IPS DF 6.9 (cell line): ENCODE results near the gene FBXL19.

Experiments used
- DNase-seq: peaks from one replicate; pipeline ENCODE4 v3.0.0-alpha.2; 2013; ENCODE audit warnings: low read depth, low spot score
- H3K27ac ChIP-seq: one replicate; pipeline ENCODE4 v1.5.1; 2013; ENCODE audit warnings: low read length, control low read depth
- H3K27me3 ChIP-seq: 2 replicates; pipeline ENCODE4 v1.6.1; 2013; ENCODE audit warnings: mild to moderate bottlenecking, low read length; ENCODE audit not compliant: control insufficient read depth, insufficient read depth
- H3K36me3 ChIP-seq: 2 replicates; pipeline ENCODE4 v1.6.1; 2013; ENCODE audit warnings: low read length; ENCODE audit not compliant: control insufficient read depth, insufficient read depth
- H3K4me1 ChIP-seq: 2 replicates; pipeline ENCODE4 v1.6.1; 2013; ENCODE audit warnings: low read length; ENCODE audit not compliant: control insufficient read depth, insufficient read depth
- H3K4me3 ChIP-seq: 2 replicates; pipeline ENCODE4 v1.5.1; 2013; ENCODE audit warnings: mild to moderate bottlenecking, low read length
- H3K9me3 ChIP-seq: 2 replicates; pipeline ENCODE4 v1.6.1; 2013; ENCODE audit warnings: low read length, inconsistent platforms; ENCODE audit not compliant: control insufficient read depth, insufficient read depth
- WGBS: extraction: QIAGEN DNeasy Blood & Tissue Kit; methylation state at CpG from one replicate; pipeline ENCODE4 v1.1.7; 2013; ENCODE audit warnings: mixed read lengths, missing lambda C conversion rate; ENCODE audit not compliant: insufficient read length, insufficient coverage; 5-methylcytosine and 5-hydroxymethylcytosine counted together

FBXL19 gene

GRCh38 chr16:30982548-30983288 is 59.3 kb downstream of the FBXL19 start:
- WGBS, result no CpG with 5 or more reads among the region's 17 CpGs
- H3K4me1 ChIP-seq, result peaks cover 2% of the 10 kb centered on the region; the same call in 1 of the 2 replicates
- H3K36me3 ChIP-seq, result peaks cover 33% of the 10 kb centered on the region
- no peak overlapping the region for H3K27ac ChIP-seq
- no peak overlapping the region for H3K4me3 ChIP-seq
- H3K9me3 ChIP-seq, result no peaks in the 10 kb centered on the region
- no peaks in the 10 kb centered on the region for H3K27me3 ChIP-seq
- DNase-seq, result no peak

- Histone ChIP-seq H3K9me3 (no peaks in the 10 kb centered on the region), H3K36me3 (peaks cover 31% of the 10 kb centered on the region), H3K4me1 (peaks cover 2% of the 10 kb centered on the region; the same call in 1 of the 2 replicates), H3K27me3 (no peaks in the 10 kb centered on the region), H3K27ac (no peak overlapping the region), H3K4me3 (no peak overlapping the region)
- no CpG with 5 or more reads among the region's 25 CpGs for WGBS
- DNase-seq, result no peak
Observed at GRCh38 chr16:30983289-30983889, 60.0 kb downstream of the FBXL19 start.

- Histone ChIP-seq H3K4me3 (no peak overlapping the region), H3K27me3 (no peaks in the 10 kb centered on the region), H3K27ac (no peak overlapping the region), H3K9me3 (no peaks in the 10 kb centered on the region), H3K4me1 (peaks cover 2% of the 10 kb centered on the region; the same call in 1 of the 2 replicates), H3K36me3 (peaks cover 24% of the 10 kb centered on the region)
- WGBS, result no CpG with 5 or more reads among the region's 14 CpGs
- DNase-seq, result no peak
Observed at GRCh38 chr16:30983898-30984610, 60.7 kb downstream of the FBXL19 start.

DNA sequence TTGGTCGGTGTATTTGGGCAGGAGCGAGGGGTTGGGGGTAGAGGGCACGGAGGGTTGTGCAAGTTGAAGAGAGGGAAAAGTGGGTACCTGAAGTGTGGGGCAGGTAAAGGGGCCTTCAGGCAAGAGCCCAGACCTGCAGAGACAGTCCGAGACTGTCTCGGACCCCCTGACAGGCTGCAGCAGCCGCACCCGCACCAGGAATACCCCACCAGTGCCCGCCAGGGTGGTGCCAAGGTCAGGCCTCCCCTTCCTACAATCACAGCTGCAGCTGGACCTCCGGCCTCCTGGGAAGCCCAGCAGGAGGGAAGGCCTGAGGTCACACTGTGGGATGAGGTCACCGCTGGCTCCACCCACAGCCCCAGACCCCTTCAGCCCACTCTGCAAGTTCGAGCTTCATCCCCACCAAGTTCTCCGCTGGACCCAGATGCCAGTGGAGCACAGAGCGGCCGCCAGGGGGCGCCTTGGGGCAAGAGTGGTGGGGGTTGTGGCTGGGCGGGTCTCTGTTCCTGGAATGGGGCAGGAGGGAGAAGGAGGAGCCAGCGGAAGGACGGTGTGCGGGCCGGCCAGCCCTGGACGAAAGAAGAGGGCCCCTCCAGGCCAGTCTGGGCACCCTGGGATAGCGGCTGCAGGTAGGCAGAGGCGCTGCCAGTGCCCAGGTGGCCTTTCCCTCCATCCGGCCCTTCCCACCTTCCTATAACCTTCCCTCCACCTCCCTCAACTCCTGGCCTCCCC is 61.5 kb downstream of the FBXL19 start, which contains the start of gene HSD3B7:
Gene HSD3B7 (plus strand): TSS at position 539 of the 732 bp plus-strand sequence. CDS start 452 bp downstream, outside the sequence.
- Histone ChIP-seq H3K4me1 (peaks cover 2% of the 10 kb centered on the region; the same call in 1 of the 2 replicates), H3K36me3 (peaks cover 17% of the 10 kb centered on the region), H3K4me3 (no peak within 1 kb of the TSS; the same call in 1 of the 2 replicates), H3K9me3 (no peaks in the 10 kb centered on the region), H3K27ac (no peak within 1 kb of the TSS), H3K27me3 (no peaks in the 10 kb centered on the region)
- WGBS, result no CpG with 5 or more reads among the region's 24 CpGs
- peak; percentile 79 for DNase-seq

DNA sequence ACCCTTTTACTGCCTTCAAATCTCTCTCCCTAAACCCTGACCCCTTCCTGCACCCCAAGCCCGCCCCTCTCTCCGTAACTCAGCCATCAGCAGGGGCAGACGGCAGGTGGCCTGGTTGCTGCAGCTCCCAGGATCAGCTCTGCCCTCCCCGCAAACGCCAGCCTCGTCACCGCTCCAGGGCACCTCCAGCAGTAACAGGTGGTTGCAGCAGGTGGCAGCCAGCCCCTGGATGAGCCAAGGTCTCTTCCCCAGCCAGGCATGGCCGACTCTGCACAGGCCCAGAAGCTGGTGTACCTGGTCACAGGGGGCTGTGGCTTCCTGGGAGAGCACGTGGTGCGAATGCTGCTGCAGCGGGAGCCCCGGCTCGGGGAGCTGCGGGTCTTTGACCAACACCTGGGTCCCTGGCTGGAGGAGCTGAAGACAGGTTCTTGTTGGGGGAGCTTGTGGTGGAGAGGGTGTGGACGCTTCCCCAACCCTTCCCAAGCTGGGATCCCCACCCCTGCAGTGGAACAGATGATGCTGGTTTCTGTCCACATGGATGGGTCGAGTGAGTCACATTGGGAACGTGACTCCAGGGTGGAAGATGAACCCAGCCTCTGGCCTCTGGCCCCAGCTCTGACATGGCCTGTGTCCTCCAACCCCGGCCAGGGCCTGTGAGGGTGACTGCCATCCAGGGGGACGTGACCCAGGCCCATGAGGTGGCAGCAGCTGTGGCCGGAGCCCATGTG is 62.2 kb downstream of the FBXL19 start:
- Histone ChIP-seq H3K4me3 (no peak overlapping the region; the same call in 1 of the 2 replicates), H3K27ac (no peak overlapping the region), H3K9me3 (no peaks in the 10 kb centered on the region), H3K36me3 (peaks cover 12% of the 10 kb centered on the region), H3K27me3 (no peaks in the 10 kb centered on the region), H3K4me1 (peaks cover 2% of the 10 kb centered on the region; the same call in 1 of the 2 replicates)
- DNase-seq, result no peak
- no CpG with 5 or more reads among the region's 20 CpGs for WGBS

DNA sequence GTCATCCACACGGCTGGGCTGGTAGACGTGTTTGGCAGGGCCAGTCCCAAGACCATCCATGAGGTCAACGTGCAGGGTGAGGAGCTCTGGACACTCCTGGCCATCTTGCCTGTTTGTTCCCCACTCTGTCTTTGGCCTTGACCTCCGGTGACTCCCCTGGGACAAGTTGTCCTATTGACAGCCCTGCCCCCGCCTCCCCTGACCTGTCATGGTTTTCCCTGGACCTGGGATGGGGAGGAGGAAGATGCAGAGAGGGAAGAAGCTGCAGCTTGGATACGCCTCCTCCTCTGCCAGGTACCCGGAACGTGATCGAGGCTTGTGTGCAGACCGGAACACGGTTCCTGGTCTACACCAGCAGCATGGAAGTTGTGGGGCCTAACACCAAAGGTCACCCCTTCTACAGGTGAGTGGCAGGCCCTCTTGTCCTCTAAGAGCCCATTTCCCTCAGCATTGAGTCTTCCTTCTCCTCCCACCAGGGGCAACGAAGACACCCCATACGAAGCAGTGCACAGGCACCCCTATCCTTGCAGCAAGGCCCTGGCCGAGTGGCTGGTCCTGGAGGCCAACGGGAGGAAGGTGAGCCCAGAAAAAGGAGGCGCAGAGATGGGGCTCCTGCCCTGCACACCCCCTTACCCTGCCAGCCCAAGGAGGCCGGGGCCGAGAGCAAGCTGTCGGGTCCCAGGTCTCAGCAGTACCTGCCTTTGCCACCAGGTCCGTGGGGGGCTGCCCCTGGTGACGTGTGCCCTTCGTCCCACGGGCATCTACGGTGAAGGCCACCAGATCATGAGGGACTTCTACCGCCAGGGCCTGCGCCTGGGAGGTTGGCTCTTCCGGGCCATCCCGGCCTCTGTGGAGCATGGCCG is 63.0 kb downstream of the FBXL19 start:
- Histone ChIP-seq H3K9me3 (no peaks in the 10 kb centered on the region), H3K27ac (no peak overlapping the region), H3K27me3 (no peaks in the 10 kb centered on the region), H3K4me1 (peaks cover 2% of the 10 kb centered on the region; the same call in 1 of the 2 replicates), H3K4me3 (no peak overlapping the region), H3K36me3 (peaks cover 7% of the 10 kb centered on the region)
- no peak for DNase-seq
- WGBS, result no CpG with 5 or more reads among the region's 29 CpGs

- Histone ChIP-seq H3K27ac (no peak overlapping the region), H3K36me3 (peaks cover 4% of the 10 kb centered on the region), H3K27me3 (no peaks in the 10 kb centered on the region), H3K4me1 (peaks cover 2% of the 10 kb centered on the region; the same call in 1 of the 2 replicates), H3K4me3 (no peak overlapping the region), H3K9me3 (no peaks in the 10 kb centered on the region)
- WGBS, result no CpG with 5 or more reads among the region's 30 CpGs
- DNase-seq, result no peak
Observed at GRCh38 chr16:30987581-30988190, 64.3 kb downstream of the FBXL19 start.

- no peaks in the 10 kb centered on the region for H3K27me3 ChIP-seq
- WGBS, result no CpG with 5 or more reads among the region's 23 CpGs
- DNase-seq, result no peak
- H3K4me1 ChIP-seq, result peaks cover 2% of the 10 kb centered on the region; the same call in 1 of the 2 replicates
- no peaks in the 10 kb centered on the region for H3K36me3 ChIP-seq
- H3K4me3 ChIP-seq, result no peak overlapping the region
- no peak overlapping the region for H3K27ac ChIP-seq
- H3K9me3 ChIP-seq, result no peaks in the 10 kb centered on the region
Observed at GRCh38 chr16:30989469-30990047, 66.2 kb downstream of the FBXL19 start.
